ENCODE data around the gene NUP93. TPM values are rescaled to one million over a fixed set of nuclear protein-coding genes. Genes with fewer than 3 reads are reported as not detected.

Gene NUP93
- total RNA-seq (2014; rRNA removed; shearing (Covaris generic)), result 166 and 187 TPM in 2 replicates
- 139 and 144 TPM in 2 replicates for polyA plus RNA-seq (2016; fragmentation: Nextera tagmentation; extraction: Ambion mirVana)
- long read RNA-seq, transcript NUP93-201 (22 exons, 2,741 nt), result major isoform, 50 of 68 reads
- long read RNA-seq, partial matches to known transcripts, result 9 of 68 reads
- long read RNA-seq, other reads (novel, unspliced or antisense), result 9 of 68 reads

- peak; percentile 92 for ATAC-seq
- no peaks in the 10 kb centered on the region for H3K9me2 ChIP-seq (ENCODE audit: insufficient read depth)
- Mint-ChIP-seq H3K27me3 (ENCODE audit: insufficient read depth, low read depth, poor library complexity) (peaks cover 2% of the 10 kb centered on the region), H3K4me3 (no peak within 1 kb of the TSS; the same call in 2 of the 3 replicates), H3K9me3 (no peaks in the 10 kb centered on the region), H3K27ac (peak within 1 kb of the TSS; percentile 85), H3K36me3 (ENCODE audit: low read depth) (no peaks in the 10 kb centered on the region), H3K4me1 (peaks cover 13% of the 10 kb centered on the region)
- peaks cover 48% of the 10 kb centered on the region for H3K79me2 ChIP-seq (replicated peaks; ENCODE audit: insufficient read depth)
- H3K36me3 ChIP-seq (ENCODE audit: insufficient read depth), result no peaks in the 10 kb centered on the region; the same call in 1 of the 2 replicates
- H3K27me3 ChIP-seq (ENCODE audit: insufficient read depth), result no peaks in the 10 kb centered on the region
- H3K4me1 ChIP-seq (ENCODE audit: insufficient read depth), result peaks cover 18% of the 10 kb centered on the region
- no peaks in the 10 kb centered on the region for H3F3A ChIP-seq (replicated peaks; ENCODE audit: low read depth)
- peak; percentile 96 for DNase-seq (ENCODE audit: low spot score)
- H3K4me2 ChIP-seq, result peak within 1 kb of the TSS; percentile 85
- peak within 1 kb of the TSS; percentile 97 for H2AFZ ChIP-seq
- H3K4me3 ChIP-seq, result peak within 1 kb of the TSS; percentile 92
- peak within 1 kb of the TSS; percentile 63 for H3K27ac ChIP-seq (ENCODE audit: low read depth)
- peaks cover 40% of the 10 kb centered on the region for H4K20me1 ChIP-seq (replicated peaks; ENCODE audit: insufficient read depth)
- TF ChIP-seq, protein P1, sequence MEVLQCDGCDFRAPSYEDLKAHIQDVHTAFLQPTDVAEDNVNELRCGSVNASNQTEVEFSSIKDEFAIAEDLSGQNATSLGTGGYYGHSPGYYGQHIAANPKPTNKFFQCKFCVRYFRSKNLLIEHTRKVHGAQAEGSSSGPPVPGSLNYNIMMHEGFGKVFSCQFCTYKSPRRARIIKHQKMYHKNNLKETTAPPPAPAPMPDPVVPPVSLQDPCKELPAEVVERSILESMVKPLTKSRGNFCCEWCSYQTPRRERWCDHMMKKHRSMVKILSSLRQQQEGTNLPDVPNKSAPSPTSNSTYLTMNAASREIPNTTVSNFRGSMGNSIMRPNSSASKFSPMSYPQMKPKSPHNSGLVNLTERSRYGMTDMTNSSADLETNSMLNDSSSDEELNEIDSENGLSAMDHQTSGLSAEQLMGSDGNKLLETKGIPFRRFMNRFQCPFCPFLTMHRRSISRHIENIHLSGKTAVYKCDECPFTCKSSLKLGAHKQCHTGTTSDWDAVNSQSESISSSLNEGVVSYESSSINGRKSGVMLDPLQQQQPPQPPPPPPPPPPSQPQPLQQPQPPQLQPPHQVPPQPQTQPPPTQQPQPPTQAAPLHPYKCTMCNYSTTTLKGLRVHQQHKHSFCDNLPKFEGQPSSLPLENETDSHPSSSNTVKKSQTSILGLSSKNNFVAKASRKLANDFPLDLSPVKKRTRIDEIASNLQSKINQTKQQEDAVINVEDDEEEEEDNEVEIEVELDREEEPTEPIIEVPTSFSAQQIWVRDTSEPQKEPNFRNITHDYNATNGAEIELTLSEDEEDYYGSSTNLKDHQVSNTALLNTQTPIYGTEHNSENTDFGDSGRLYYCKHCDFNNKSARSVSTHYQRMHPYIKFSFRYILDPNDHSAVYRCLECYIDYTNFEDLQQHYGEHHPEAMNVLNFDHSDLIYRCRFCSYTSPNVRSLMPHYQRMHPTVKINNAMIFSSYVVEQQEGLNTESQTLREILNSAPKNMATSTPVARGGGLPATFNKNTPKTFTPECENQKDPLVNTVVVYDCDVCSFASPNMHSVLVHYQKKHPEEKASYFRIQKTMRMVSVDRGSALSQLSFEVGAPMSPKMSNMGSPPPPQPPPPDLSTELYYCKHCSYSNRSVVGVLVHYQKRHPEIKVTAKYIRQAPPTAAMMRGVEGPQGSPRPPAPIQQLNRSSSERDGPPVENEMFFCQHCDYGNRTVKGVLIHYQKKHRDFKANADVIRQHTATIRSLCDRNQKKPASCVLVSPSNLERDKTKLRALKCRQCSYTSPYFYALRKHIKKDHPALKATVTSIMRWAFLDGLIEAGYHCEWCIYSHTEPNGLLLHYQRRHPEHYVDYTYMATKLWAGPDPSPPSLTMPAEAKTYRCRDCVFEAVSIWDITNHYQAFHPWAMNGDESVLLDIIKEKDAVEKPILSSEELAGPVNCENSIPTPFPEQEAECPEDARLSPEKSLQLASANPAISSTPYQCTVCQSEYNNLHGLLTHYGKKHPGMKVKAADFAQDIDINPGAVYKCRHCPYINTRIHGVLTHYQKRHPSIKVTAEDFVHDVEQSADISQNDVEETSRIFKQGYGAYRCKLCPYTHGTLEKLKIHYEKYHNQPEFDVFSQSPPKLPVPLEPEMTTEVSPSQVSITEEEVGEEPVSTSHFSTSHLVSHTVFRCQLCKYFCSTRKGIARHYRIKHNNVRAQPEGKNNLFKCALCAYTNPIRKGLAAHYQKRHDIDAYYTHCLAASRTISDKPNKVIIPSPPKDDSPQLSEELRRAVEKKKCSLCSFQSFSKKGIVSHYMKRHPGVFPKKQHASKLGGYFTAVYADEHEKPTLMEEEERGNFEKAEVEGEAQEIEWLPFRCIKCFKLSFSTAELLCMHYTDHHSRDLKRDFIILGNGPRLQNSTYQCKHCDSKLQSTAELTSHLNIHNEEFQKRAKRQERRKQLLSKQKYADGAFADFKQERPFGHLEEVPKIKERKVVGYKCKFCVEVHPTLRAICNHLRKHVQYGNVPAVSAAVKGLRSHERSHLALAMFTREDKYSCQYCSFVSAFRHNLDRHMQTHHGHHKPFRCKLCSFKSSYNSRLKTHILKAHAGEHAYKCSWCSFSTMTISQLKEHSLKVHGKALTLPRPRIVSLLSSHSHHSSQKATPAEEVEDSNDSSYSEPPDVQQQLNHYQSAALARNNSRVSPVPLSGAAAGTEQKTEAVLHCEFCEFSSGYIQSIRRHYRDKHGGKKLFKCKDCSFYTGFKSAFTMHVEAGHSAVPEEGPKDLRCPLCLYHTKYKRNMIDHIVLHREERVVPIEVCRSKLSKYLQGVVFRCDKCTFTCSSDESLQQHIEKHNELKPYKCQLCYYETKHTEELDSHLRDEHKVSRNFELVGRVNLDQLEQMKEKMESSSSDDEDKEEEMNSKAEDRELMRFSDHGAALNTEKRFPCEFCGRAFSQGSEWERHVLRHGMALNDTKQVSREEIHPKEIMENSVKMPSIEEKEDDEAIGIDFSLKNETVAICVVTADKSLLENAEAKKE (CRISPR knock-in tag; IDR thresholded peaks at IDR 0.05), result no peak
- TF ChIP-seq ZNF331 (CRISPR knock-in tag; IDR thresholded peaks at IDR 0.05; ENCODE audit: low read depth) (no peak), ETS1 (IDR thresholded peaks at IDR 0.05) (0 out of 2 replicates have a peak, but pooled peaks have one; percentile 37), ZNF114 (CRISPR knock-in tag; IDR thresholded peaks at IDR 0.05) (no peak), EZH2phosphoT487 (IDR thresholded peaks at IDR 0.05; ENCODE audit: unreplicated experiment) (no peak), STAT1 (IDR thresholded peaks at IDR 0.05; ENCODE audit: unreplicated experiment) (no peak), POLR2AphosphoS5 (IDR thresholded peaks at IDR 0.05; ENCODE audit: low read depth) (peak; percentile 83), JUNB (IDR thresholded peaks at IDR 0.05; ENCODE audit: unreplicated experiment) (no peak), NANOG (IDR thresholded peaks at IDR 0.05; ENCODE audit: borderline replicate concordance) (no peak), EZH2 (IDR thresholded peaks at IDR 0.05; ENCODE audit: low read depth, unreplicated experiment) (no peak)
- TF ChIP-seq, protein P2, sequence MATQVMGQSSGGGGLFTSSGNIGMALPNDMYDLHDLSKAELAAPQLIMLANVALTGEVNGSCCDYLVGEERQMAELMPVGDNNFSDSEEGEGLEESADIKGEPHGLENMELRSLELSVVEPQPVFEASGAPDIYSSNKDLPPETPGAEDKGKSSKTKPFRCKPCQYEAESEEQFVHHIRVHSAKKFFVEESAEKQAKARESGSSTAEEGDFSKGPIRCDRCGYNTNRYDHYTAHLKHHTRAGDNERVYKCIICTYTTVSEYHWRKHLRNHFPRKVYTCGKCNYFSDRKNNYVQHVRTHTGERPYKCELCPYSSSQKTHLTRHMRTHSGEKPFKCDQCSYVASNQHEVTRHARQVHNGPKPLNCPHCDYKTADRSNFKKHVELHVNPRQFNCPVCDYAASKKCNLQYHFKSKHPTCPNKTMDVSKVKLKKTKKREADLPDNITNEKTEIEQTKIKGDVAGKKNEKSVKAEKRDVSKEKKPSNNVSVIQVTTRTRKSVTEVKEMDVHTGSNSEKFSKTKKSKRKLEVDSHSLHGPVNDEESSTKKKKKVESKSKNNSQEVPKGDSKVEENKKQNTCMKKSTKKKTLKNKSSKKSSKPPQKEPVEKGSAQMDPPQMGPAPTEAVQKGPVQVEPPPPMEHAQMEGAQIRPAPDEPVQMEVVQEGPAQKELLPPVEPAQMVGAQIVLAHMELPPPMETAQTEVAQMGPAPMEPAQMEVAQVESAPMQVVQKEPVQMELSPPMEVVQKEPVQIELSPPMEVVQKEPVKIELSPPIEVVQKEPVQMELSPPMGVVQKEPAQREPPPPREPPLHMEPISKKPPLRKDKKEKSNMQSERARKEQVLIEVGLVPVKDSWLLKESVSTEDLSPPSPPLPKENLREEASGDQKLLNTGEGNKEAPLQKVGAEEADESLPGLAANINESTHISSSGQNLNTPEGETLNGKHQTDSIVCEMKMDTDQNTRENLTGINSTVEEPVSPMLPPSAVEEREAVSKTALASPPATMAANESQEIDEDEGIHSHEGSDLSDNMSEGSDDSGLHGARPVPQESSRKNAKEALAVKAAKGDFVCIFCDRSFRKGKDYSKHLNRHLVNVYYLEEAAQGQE (IDR thresholded peaks at IDR 0.05; ENCODE audit: unreplicated experiment), result no peak
- TF ChIP-seq, protein P3, sequence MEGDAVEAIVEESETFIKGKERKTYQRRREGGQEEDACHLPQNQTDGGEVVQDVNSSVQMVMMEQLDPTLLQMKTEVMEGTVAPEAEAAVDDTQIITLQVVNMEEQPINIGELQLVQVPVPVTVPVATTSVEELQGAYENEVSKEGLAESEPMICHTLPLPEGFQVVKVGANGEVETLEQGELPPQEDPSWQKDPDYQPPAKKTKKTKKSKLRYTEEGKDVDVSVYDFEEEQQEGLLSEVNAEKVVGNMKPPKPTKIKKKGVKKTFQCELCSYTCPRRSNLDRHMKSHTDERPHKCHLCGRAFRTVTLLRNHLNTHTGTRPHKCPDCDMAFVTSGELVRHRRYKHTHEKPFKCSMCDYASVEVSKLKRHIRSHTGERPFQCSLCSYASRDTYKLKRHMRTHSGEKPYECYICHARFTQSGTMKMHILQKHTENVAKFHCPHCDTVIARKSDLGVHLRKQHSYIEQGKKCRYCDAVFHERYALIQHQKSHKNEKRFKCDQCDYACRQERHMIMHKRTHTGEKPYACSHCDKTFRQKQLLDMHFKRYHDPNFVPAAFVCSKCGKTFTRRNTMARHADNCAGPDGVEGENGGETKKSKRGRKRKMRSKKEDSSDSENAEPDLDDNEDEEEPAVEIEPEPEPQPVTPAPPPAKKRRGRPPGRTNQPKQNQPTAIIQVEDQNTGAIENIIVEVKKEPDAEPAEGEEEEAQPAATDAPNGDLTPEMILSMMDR (conservative IDR thresholded peaks at IDR 0.05; ENCODE audit: low read depth in 2 of 2), result no peak; a peak in 1 of 4 replicates
These were observed at the start of gene NUP93 for GRCh38 chr16:56729735-56730662. Gene NUP93, plus strand, starts transcription at chr16:56730129. Its CDS starts 18,119 bp downstream, at chr16:56748248.

Data from GM23338 (cell line).